HG03045 (cell line): ENCODE measurements around the gene PGPEP1.
"Not testable (repeated sequence)": the region's sequence is repeated elsewhere in the genome, so short reads cannot be mapped to it uniquely, and the experiment has no call there.

Experiments
- ATAC-seq: cut with Tn5 transposase; IDR thresholded peaks from one replicate; pipeline ENCODE4 v1.9.1; 2021; ENCODE audit warnings: mild to moderate bottlenecking, moderate library complexity; ENCODE audit not compliant: unreplicated experiment

The PGPEP1 gene

GRCh38 chr19:18389726-18390064 lies 49.3 kb downstream of the PGPEP1 start:
- no peak for ATAC-seq

- ATAC-seq = no peak
Measured at GRCh38 chr19:18390065-18390907, 49.9 kb downstream of the PGPEP1 start.

GRCh38 chr19:18391509-18392075 lies 51.2 kb downstream of the PGPEP1 start:
- ATAC-seq = no peak

- no peak for ATAC-seq
Measured at GRCh38 chr19:18392417-18392816, 52.0 kb downstream of the PGPEP1 start.

DNA sequence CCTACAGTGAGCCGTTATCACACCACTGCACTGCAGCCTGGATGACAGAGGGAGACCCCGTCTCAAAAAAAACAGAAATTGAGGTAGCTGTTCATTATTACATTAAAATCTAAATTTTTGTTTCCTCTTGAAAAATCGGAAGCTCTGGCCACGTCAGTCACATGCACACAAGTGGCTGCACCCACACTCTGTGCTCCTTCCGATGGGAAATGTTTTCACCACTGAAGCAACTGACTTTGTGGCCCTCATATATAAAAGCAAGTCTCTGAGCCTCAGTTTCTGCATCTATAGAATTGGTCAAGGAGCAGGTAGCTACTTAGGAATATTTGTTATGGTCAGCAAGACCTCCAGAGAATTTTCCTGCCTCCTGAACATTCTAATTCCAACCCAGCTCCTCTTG lies 52.5 kb downstream of the PGPEP1 start:
- ATAC-seq = no peak

DNA sequence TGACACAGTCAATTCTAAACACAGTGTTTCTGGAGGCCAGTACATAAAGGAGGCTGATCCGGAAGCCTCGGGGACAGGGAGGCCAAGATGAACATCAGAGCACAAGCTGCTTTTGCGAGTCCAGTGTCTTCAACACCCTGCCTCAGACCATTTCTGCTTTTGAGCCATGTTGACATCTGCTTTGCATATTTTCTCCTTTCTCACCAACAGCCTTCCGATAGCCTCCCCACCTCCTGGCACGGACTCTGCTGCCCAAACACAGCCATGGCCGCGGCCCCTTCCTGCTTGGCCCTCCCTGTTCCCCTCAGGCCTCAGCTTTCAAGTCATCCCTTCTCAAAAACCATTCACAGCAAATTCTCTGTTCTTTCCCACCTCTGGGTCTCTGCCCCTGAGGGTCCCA lies 53.4 kb downstream of the PGPEP1 start:
- no peak for ATAC-seq

DNA sequence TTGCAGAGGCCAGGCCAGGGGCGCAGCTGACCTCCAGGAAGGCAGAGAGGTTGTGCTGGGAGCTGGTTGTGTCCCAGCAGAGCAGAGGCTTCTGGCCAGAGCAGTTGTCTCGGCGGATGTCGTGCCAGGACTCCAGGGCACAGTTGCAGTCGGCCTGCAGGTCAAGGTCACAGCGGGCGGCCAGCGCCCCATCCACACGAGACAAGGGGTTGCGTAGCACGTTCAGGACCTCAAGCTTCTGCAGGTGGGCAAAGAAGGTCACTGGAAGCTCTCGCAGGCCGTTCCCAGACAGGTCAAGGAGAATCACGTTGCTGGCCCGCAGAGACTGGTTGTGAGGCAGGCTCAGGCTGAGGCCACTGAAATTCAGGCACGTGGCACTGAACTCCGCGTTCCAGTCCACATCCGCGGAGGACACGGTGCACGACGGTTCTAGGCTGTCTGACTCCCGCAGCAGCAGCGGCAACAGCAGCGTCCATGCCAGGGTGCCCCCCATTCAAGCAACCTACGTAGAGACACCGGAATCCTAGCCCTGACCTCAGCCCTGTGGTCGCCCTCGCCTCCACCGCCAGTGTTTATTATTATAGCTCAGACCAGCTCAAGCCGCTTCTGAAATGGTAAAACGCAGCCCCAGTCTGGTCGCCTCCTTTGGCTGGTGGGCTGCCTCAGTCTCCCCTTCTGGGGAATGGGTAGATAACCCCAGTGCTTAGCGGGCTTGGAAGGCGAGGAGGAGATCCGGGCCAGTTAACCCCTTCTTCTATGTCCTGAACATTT lies 56.3 kb downstream of the PGPEP1 start:
- no peak for ATAC-seq

DNA sequence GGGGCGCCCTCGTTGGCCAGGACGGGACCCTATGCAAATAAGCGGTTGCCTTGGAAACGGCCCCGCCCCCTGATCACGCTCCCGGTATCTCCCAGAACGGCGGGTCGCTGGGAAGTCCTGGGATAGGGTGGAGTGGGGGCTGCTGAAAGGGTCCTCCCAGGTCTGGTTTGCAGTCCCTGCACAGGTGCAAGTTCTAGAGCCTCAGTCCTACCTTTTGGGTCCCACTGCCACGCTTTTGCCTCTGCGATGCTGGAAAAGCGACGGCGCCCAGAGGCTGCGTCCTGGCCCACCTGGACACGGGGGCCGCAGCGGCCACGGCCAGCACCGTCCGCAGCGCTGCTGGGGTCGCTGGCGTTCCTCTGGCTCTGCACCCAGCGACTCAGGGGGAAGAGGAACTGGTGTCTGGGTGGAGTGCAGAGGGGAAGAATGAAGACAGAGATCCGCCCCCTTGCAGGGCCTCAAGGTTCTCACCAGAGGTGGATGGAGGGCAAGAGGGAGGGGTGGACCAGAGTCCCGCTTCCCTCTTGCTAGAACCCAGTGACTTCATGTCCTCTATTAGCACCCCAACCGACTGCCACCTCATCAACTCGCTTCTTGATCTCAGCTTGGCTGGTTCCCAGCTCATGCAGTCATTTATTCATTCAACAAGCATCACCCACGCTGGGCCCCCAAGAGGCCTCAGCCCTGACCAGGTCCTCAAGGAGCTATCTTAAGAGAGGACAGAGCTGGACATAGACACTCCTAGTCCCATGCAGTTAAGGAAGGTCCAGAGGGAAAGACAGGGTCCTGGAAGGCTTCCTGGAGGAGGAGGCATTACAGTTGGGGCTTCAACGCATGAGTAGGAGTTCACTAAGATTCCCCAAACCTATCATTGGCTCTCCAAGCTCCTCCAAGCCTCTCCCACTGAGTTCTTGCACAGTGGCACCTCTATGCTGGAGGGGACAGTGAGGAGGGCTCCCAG lies 57.1 kb downstream of the PGPEP1 start, which contains the start of gene LRRC25:
Gene LRRC25 (minus strand): TSS at position 381 of the 961 bp plus-strand sequence. CDS start 659 bp downstream, outside the sequence.
- no peak for ATAC-seq

DNA sequence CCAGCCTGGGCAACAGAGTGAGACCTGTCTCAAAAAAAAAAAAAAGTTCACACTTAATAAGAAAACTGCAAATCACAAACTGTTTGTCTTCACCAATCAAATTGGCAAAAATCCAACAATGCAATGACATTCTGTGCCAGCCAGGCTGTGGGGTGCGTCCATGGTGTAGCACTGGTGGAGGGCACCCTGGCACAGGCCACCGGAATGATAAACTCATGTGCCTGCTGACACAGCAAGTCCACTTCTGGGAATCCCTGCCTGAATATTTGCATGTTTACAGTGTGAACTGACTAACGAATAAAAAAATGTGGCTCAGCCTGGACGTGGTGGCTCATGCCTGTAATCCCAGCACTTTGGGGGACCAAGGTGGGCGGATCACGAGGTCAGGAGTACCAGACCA lies 58.6 kb downstream of the PGPEP1 start:
- no peak for ATAC-seq

- ATAC-seq = no peak
Measured at GRCh38 chr19:18401580-18402112, 61.2 kb downstream of the PGPEP1 start.

DNA sequence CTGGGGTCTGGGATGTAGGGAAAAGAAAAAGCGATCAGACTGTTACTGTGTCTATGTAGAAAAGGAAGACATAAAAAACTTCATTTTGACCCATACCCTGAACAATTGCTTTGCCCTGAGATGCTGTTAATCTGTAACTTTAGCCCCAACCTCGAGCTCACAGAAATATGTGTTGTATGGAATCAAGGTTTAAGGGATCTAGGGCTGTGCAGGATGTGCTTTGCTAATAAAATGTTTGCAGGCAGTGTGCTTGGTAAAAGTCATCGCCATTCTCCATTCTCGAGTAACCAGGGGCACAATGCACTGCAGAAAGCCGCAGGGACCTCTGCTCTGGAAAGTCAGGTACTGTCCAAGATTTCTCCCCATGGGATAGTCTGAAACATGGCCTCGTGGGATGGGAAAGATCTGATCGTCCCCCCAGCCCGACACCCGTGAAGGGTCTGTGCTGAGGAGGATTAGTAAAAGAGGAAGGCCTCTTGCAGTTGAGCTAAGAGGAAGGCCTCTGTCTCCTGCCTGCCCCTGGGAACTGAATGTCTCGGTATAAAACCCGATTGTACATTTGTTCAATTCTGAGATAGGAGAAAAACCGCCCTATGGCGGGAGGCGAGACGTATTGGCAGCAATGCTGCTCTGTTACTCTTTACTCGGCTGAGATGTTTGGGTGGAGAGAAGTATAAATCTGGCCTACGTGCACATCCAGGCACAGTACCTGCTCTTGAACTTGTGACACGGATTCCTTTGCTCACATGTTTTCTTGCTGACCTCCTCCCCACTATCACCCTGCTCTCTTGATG lies 62.3 kb downstream of the PGPEP1 start:
- not testable (repeated sequence) for ATAC-seq

DNA sequence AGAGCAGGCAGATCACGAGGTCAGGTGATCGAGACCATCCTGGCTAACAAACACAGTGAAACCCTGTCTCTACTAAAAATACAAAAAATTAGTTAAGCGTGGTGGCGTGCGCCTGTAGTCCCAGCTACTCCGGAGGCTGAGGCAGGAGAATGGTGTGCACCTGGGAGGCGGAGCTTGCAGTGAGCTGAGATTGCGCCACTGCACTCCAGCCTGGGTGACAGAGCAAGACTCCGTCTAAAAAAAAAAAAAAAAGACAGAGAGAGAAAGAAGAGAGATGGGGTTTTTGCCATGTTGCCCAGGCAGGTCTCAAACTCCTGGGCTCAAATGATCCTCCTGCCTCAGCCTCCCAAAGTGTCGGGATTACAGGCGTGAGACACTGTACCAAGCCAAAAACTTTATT lies 65.4 kb downstream of the PGPEP1 start:
- not testable (repeated sequence) for ATAC-seq

- no peak for ATAC-seq
Measured at GRCh38 chr19:18406749-18407148, 66.4 kb downstream of the PGPEP1 start.

DNA sequence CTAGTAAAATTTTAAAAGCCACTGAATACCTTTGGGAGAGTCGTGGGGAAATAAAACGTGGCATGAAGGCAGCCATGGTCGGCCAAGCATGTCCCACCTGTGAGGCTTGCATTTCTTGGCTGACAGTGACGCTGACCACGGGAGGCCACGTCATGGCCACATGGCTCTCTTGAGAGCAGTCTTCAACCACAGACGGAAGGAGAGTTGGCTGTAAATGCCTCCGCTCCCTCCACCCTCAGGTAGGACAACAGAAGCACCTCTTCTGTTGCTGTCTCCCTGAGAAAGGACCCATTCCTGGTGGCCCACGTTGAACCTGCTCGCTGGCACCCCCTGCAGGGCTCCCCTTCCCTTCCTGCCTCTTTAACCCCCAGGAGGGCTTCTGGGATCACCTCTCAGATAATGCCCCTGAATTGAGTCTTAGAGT lies 67.7 kb downstream of the PGPEP1 start:
- ATAC-seq = no peak

GRCh38 chr19:18412610-18413239 lies 72.3 kb downstream of the PGPEP1 start:
- ATAC-seq = no peak

- no peak for ATAC-seq
Measured at GRCh38 chr19:18414504-18415177, 74.2 kb downstream of the PGPEP1 start.

DNA sequence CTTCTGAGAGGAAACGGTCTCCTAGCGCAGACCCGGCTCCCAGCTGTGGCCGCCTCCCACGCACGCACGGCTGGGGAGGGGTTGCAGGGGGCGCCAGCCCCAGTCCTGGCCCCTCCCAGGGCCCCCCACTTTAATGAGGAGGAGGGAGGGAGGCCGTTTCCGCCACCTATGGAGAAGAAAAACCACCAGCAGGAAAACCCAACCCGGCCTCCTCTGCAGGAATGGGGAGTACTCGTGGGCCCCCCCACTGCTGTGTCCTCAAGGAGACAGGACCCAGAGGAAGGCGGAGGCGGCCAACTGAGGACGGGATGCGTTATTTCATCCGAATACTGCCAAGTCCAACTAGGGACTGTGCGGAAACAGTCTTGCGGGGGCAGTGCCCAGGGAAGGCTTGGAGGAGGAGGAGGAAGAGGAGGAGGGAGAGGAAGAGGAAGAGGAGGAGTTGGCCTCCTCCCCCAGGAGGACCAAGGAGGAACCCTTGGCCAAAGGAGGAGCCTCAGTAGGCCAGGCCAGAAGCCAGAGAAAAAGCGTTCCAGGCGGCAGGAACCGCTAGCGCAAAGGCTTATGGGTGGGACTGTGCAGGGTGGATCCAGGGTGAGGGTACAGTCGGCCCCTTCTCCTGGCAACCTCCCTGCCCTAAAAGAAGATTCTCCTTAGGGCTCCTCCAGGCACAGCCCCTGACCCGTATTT lies 74.9 kb downstream of the PGPEP1 start:
- ATAC-seq = no peak

DNA sequence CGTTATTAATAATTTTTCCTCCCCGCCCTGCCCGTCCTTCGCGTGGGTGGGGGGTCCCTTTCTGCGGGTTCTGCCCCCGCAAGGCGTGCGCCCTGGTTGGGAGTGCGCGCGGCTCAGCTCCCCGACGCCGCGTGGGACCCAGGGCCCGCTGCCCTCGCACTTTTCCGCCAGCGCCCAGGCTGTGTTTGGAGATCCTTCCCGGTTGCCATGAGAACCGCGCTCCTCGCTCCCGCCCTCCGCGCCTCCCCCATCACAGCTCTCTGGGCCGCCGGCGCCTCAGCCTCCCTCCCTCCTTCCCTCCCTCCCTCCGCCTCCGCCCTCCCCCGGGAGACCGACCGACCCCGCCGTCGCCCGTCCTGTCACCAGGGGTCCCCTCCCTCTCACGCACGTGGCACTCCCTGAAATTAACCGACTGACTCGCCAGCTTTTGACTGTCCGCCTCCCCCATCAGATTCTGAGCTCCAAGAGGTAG lies 76.4 kb downstream of the PGPEP1 start:
- ATAC-seq = no peak
